ENCODE measurements around the gene SYNRG.

The SYNRG gene

DNA sequence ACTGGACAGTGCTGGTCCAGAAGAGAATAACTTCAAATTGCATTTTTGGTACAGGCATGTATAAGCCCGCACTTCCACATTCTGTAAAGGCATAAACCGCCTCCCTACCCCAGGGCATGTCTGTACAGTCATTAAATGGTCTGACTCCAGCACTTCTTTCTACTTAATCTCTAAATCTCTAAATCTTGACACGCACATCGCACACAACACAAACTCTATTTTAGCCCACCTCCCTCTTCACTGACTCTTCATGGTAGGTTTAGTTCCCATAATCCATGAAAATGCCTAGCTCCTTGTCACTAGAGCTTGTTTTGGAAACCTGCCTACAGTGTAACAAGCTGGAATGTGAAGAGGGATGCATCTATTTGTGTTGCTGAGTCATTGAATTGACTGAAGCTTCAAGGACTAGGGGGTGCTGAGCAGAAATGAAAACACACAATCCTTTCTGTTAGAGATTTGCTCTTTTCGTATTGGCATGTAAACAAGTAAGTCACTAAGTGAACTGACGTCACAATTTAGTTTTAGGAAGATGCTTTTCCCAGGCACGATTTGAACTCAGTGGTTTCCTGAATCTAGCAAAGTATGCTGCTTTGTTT is 121.1 kb downstream of the SYNRG start:
- no peaks in the 10 kb centered on the region for H3K36me3 ChIP-seq (replicated peaks in 1 of 2; ENCODE audit: control insufficient read depth in 2 of 2, insufficient read depth in 2 of 2, low read length in 2 of 2)
- no peak overlapping the region for H4K91ac ChIP-seq (ENCODE audit: low read depth, low read length, poor library complexity)
- no peak overlapping the region for H3K27ac ChIP-seq (replicated peaks; ENCODE audit: low read length)
- no peak overlapping the region for H4K8ac ChIP-seq (ENCODE audit: low read depth, low read length)
- H3K27me3 ChIP-seq (ENCODE audit: control insufficient read depth in 3 of 3, insufficient read depth in 3 of 3, low read depth in 1 of 3, low read length in 3 of 3), result peaks cover 0 to 7% (median 0%) of the 10 kb centered on the region in 3 experiments
- H2BK12ac ChIP-seq (ENCODE audit: low read length), result no peak overlapping the region
- H3K14ac ChIP-seq (ENCODE audit: low read length), result no peak overlapping the region
- no peak for DNase-seq (ENCODE audit: low spot score)
- WGBS, 2 donors (ENCODE audit: extremely low coverage in 2 of 2, insufficient read length in 2 of 2, insufficient replicate concordance in 1 of 2), result 100% methylated on average over 2 of the region's 7 CpGs; no CpG with 5 or more reads in 1 of the 2 donors
- H3K4me3 ChIP-seq (ENCODE audit: low read length in 2 of 2), result no peak overlapping the region
- H2BK5ac ChIP-seq (ENCODE audit: low read length), result no peak overlapping the region
- H3K4ac ChIP-seq (ENCODE audit: low read length), result no peak overlapping the region
- H3K9ac ChIP-seq (ENCODE audit: low read depth, low read length, poor library complexity), result no peak overlapping the region
- H3K4me2 ChIP-seq (ENCODE audit: insufficient read depth, low read length, poor library complexity, severe bottlenecking), result no peak overlapping the region
- H2AFZ ChIP-seq (ENCODE audit: low read length), result peak overlapping the region; percentile 98
- H2AK5ac ChIP-seq (ENCODE audit: low read depth, low read length), result no peak overlapping the region
- no peak overlapping the region for H3K18ac ChIP-seq (ENCODE audit: low read length)
- H2BK120ac ChIP-seq (ENCODE audit: low read depth, low read length), result no peak overlapping the region
- H3K79me1 ChIP-seq (ENCODE audit: low read depth, low read length), result no peaks in the 10 kb centered on the region
- H3K23ac ChIP-seq (ENCODE audit: low read depth, low read length, poor library complexity), result no peak overlapping the region
- H3K9me3 ChIP-seq (replicated peaks in 1 of 2; ENCODE audit: control insufficient read depth in 2 of 2, insufficient read depth in 1 of 2, low read depth in 1 of 2, low read length in 2 of 2), result no peaks in the 10 kb centered on the region
- peaks cover 16 to 17% of the 10 kb centered on the region in 2 donors for H3K4me1 ChIP-seq (ENCODE audit: control insufficient read depth in 2 of 2, insufficient read depth in 1 of 2, low read depth in 1 of 2, low read length in 2 of 2)
- H2BK15ac ChIP-seq (ENCODE audit: low read length), result no peak overlapping the region

DNA sequence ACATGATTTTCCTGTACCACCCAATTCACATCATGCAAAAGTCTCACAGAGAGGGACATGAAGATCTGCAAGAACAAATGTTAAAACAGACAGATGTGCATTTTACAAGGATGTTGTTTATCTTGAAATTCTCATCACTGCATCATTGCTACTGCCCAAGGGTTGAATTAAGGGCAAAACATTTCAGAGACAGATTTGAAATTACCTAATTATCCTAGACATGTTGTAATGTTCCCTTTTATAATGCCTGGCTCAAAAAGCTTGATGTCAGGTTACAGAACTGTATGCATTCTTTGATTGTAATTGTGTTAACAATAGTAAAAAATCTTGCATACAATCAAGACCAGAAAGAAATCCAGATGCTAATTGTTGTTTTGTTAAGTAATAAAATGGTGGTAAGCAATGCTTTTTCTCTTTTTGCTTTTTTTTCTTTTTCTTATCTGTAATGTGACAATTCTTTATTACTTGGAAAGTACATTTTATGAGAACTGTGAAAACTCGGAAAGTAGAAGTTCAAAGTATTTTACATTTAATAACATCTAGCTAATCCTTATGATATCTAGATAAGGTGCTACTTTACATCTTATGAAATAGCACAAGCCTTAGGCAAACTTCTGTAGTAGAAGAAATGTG is 123.2 kb downstream of the SYNRG start:
- no peak overlapping the region for H3K9ac ChIP-seq (ENCODE audit: low read depth, low read length, poor library complexity)
- no CpG with 5 or more reads among the region's 1 CpG for WGBS, 2 donors (ENCODE audit: extremely low coverage in 2 of 2, insufficient read length in 2 of 2, insufficient replicate concordance in 1 of 2)
- H3K18ac ChIP-seq (ENCODE audit: low read length), result no peak overlapping the region
- H2BK5ac ChIP-seq (ENCODE audit: low read length), result no peak overlapping the region
- H2BK120ac ChIP-seq (ENCODE audit: low read depth, low read length), result no peak overlapping the region
- no peak overlapping the region for H4K8ac ChIP-seq (ENCODE audit: low read depth, low read length)
- no peaks in the 10 kb centered on the region for H3K79me1 ChIP-seq (ENCODE audit: low read depth, low read length)
- no peak overlapping the region for H3K14ac ChIP-seq (ENCODE audit: low read length)
- no peak overlapping the region for H2AFZ ChIP-seq (ENCODE audit: low read length)
- no peak overlapping the region for H2AK5ac ChIP-seq (ENCODE audit: low read depth, low read length)
- H2BK12ac ChIP-seq (ENCODE audit: low read length), result no peak overlapping the region
- no peak overlapping the region for H2BK15ac ChIP-seq (ENCODE audit: low read length)
- H3K9me3 ChIP-seq (replicated peaks in 1 of 2; ENCODE audit: control insufficient read depth in 2 of 2, insufficient read depth in 1 of 2, low read depth in 1 of 2, low read length in 2 of 2), result no peaks in the 10 kb centered on the region
- H3K4me3 ChIP-seq (ENCODE audit: low read length in 2 of 2), result no peak overlapping the region
- peaks cover 17 to 18% of the 10 kb centered on the region in 2 donors for H3K4me1 ChIP-seq (ENCODE audit: control insufficient read depth in 2 of 2, insufficient read depth in 1 of 2, low read depth in 1 of 2, low read length in 2 of 2)
- peaks cover 0 to 7% (median 0%) of the 10 kb centered on the region in 3 experiments for H3K27me3 ChIP-seq (ENCODE audit: control insufficient read depth in 3 of 3, insufficient read depth in 3 of 3, low read depth in 1 of 3, low read length in 3 of 3)
- H3K36me3 ChIP-seq (replicated peaks in 1 of 2; ENCODE audit: control insufficient read depth in 2 of 2, insufficient read depth in 2 of 2, low read length in 2 of 2), result peaks cover 0 to under 1% of the 10 kb centered on the region in 2 donors
- H3K23ac ChIP-seq (ENCODE audit: low read depth, low read length, poor library complexity), result no peak overlapping the region
- no peak overlapping the region for H4K91ac ChIP-seq (ENCODE audit: low read depth, low read length, poor library complexity)
- DNase-seq (ENCODE audit: low spot score), result no peak
- H3K27ac ChIP-seq (replicated peaks; ENCODE audit: low read length), result no peak overlapping the region
- H3K4me2 ChIP-seq (ENCODE audit: insufficient read depth, low read length, poor library complexity, severe bottlenecking), result no peak overlapping the region
- no peak overlapping the region for H3K4ac ChIP-seq (ENCODE audit: low read length)

DNA sequence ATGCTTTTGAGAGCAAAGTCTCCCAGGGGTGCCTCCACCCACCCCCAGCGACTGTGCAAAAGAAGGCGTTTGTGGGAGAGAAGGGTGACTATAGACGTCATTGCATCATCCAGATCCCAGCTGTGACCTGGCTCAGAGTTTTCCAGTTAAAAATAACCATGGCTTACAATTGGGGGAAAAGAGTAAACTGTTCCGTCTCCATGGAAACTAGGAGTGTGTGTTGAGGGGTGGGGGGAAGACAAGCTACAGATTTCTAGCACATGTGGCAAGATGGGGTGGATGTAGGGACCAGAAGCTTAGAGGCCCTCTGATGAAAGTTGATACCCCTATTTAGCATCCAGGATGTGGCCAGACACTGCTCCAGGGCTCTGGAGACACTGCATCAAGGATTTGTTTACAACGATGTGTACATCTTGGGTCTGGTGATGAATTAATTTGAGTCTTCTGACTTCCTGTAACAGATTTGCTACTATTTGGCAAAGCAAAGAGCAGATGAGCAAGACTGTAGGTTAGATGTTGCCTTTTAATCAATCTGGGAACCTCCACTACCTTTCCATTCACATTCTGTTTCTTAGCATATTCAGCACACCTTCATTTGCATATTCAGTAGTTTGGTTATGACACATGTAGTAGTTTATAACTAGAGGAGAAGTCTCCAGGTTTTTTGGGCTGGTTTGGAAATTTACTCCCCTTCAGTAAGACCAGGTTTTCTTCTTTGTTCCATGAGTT is 125.7 kb downstream of the SYNRG start:
- Histone ChIP-seq H3K9me3 (replicated peaks in 1 of 2; ENCODE audit: control insufficient read depth in 2 of 2, insufficient read depth in 1 of 2, low read depth in 1 of 2, low read length in 2 of 2) (no peaks in the 10 kb centered on the region), H2BK15ac (ENCODE audit: low read length) (no peak overlapping the region), H3K4me2 (ENCODE audit: insufficient read depth, low read length, poor library complexity, severe bottlenecking) (no peak overlapping the region), H4K91ac (ENCODE audit: low read depth, low read length, poor library complexity) (no peak overlapping the region), H3K18ac (ENCODE audit: low read length) (no peak overlapping the region), H2BK12ac (ENCODE audit: low read length) (no peak overlapping the region), H3K27me3 (ENCODE audit: control insufficient read depth in 3 of 3, insufficient read depth in 3 of 3, low read depth in 1 of 3, low read length in 3 of 3) (no peaks in the 10 kb centered on the region), H3K4me3 (ENCODE audit: low read length in 2 of 2) (no peak overlapping the region), H2BK5ac (ENCODE audit: low read length) (no peak overlapping the region), H2AFZ (ENCODE audit: low read length) (no peak overlapping the region), H3K23ac (ENCODE audit: low read depth, low read length, poor library complexity) (no peak overlapping the region), H2AK5ac (ENCODE audit: low read depth, low read length) (no peak overlapping the region), H3K27ac (replicated peaks; ENCODE audit: low read length) (no peak overlapping the region), H3K4me1 (ENCODE audit: control insufficient read depth in 2 of 2, insufficient read depth in 1 of 2, low read depth in 1 of 2, low read length in 2 of 2) (peaks cover 8 to 12% of the 10 kb centered on the region in 2 donors), H2BK120ac (ENCODE audit: low read depth, low read length) (no peak overlapping the region), H3K14ac (ENCODE audit: low read length) (no peak overlapping the region), H3K4ac (ENCODE audit: low read length) (no peak overlapping the region), H3K36me3 (replicated peaks in 1 of 2; ENCODE audit: control insufficient read depth in 2 of 2, insufficient read depth in 2 of 2, low read length in 2 of 2) (peaks cover 3 to 26% of the 10 kb centered on the region in 2 donors), H3K9ac (ENCODE audit: low read depth, low read length, poor library complexity) (no peak overlapping the region), H4K8ac (ENCODE audit: low read depth, low read length) (no peak overlapping the region), H3K79me1 (ENCODE audit: low read depth, low read length) (no peaks in the 10 kb centered on the region)
- no peak for DNase-seq (ENCODE audit: low spot score)
- no CpG with 5 or more reads among the region's 5 CpGs for WGBS, 2 donors (ENCODE audit: extremely low coverage in 2 of 2, insufficient read length in 2 of 2, insufficient replicate concordance in 1 of 2)

DNA sequence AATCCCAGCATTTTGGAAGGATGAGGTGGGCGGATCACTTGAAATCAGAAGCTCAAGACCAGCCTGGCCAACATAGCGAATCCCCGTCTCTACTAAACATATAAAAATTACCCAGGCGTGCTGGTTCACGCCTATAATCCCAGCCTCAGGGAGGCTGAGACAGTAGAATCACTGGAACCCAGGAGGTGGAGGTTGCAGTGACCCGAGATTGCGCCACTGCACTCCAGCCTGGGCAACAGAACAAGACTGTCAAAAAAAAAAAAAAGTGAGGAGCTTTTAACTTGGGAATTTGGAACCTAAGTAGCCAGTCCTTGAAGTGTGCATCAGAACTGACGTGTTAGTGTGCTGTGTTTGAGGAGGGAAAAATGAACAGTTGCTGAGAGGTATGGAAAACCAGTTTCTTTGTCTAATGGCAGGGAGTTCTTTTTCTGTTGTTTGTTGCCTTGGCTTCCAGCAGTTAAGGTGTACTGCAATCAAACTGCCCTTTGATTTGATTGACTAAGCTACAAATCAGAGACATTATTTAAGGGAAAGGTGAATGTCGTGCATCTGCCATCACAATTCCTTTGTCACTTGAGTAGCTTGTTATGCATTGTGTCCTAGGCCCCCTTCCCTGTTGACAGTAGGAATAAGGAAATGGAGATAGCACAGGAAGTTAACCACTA is 128.1 kb downstream of the SYNRG start:
- no peak overlapping the region for H3K23ac ChIP-seq (ENCODE audit: low read depth, low read length, poor library complexity)
- no peak overlapping the region for H3K4me3 ChIP-seq (ENCODE audit: low read length in 2 of 2)
- H3K4me2 ChIP-seq (ENCODE audit: insufficient read depth, low read length, poor library complexity, severe bottlenecking), result no peak overlapping the region
- no peak overlapping the region for H2AFZ ChIP-seq (ENCODE audit: low read length)
- H2BK5ac ChIP-seq (ENCODE audit: low read length), result no peak overlapping the region
- no peak overlapping the region for H2AK5ac ChIP-seq (ENCODE audit: low read depth, low read length)
- H3K9me3 ChIP-seq (replicated peaks in 1 of 2; ENCODE audit: control insufficient read depth in 2 of 2, insufficient read depth in 1 of 2, low read depth in 1 of 2, low read length in 2 of 2), result no peaks in the 10 kb centered on the region
- no peak overlapping the region for H2BK12ac ChIP-seq (ENCODE audit: low read length)
- no peak for DNase-seq (ENCODE audit: low spot score)
- no peaks in the 10 kb centered on the region for H3K79me1 ChIP-seq (ENCODE audit: low read depth, low read length)
- H4K8ac ChIP-seq (ENCODE audit: low read depth, low read length), result no peak overlapping the region
- H2BK120ac ChIP-seq (ENCODE audit: low read depth, low read length), result no peak overlapping the region
- H4K91ac ChIP-seq (ENCODE audit: low read depth, low read length, poor library complexity), result no peak overlapping the region
- H2BK15ac ChIP-seq (ENCODE audit: low read length), result no peak overlapping the region
- no peak overlapping the region for H3K9ac ChIP-seq (ENCODE audit: low read depth, low read length, poor library complexity)
- H3K36me3 ChIP-seq (replicated peaks in 1 of 2; ENCODE audit: control insufficient read depth in 2 of 2, insufficient read depth in 2 of 2, low read length in 2 of 2), result peaks cover 3 to 49% of the 10 kb centered on the region in 2 donors
- no peak overlapping the region for H3K27ac ChIP-seq (replicated peaks; ENCODE audit: low read length)
- WGBS, 2 donors (ENCODE audit: extremely low coverage in 2 of 2, insufficient read length in 2 of 2, insufficient replicate concordance in 1 of 2), result no CpG with 5 or more reads among the region's 9 CpGs
- no peak overlapping the region for H3K18ac ChIP-seq (ENCODE audit: low read length)
- no peaks in the 10 kb centered on the region for H3K27me3 ChIP-seq (ENCODE audit: control insufficient read depth in 3 of 3, insufficient read depth in 3 of 3, low read depth in 1 of 3, low read length in 3 of 3)
- peaks cover 10 to 12% of the 10 kb centered on the region in 2 donors for H3K4me1 ChIP-seq (ENCODE audit: control insufficient read depth in 2 of 2, insufficient read depth in 1 of 2, low read depth in 1 of 2, low read length in 2 of 2)
- H3K4ac ChIP-seq (ENCODE audit: low read length), result no peak overlapping the region
- H3K14ac ChIP-seq (ENCODE audit: low read length), result no peak overlapping the region
